Fibroblast of the conjunctiva (primary cell): ENCODE measurements around the gene NBEAL1.
"Not testable (repeated sequence)": the region's sequence is repeated elsewhere in the genome, so short reads cannot be mapped to it uniquely, and the experiment has no call there.

Experiments used
- DNase-seq: peaks from one replicate; pipeline ENCODE4 v3.0.0-alpha.2; 2010; ENCODE audit warnings: low read depth

The NBEAL1 gene

GRCh38 chr2:203014456-203015199 lies at the start of gene NBEAL1:
TSS of gene NBEAL1 (plus strand) at chr2:203014875. CDS start at chr2:203016385, 1,510 bp downstream.
- DNase-seq: peak; percentile 99

GRCh38 chr2:202965810-202966460 lies 48.7 kb upstream of the NBEAL1 start:
- DNase-seq: peak; percentile 24

- DNase-seq: not testable (repeated sequence)
Observed at GRCh38 chr2:202969404-202969803, 45.3 kb upstream of the NBEAL1 start.

- no peak for DNase-seq
Observed at GRCh38 chr2:202976809-202977208, 37.9 kb upstream of the NBEAL1 start.

GRCh38 chr2:202982779-202983491 lies 31.7 kb upstream of the NBEAL1 start:
- no peak for DNase-seq

GRCh38 chr2:202989749-202990148 lies 24.9 kb upstream of the NBEAL1 start:
- no peak for DNase-seq

GRCh38 chr2:202990501-202990900 lies 24.2 kb upstream of the NBEAL1 start:
- no peak for DNase-seq

GRCh38 chr2:202997113-202997512 lies 17.6 kb upstream of the NBEAL1 start:
- DNase-seq: not testable (repeated sequence)

GRCh38 chr2:203002054-203002821 lies 12.4 kb upstream of the NBEAL1 start:
- DNase-seq: no peak

- no peak for DNase-seq
Observed at GRCh38 chr2:203003716-203004115, 11.0 kb upstream of the NBEAL1 start.

- no peak for DNase-seq
Observed at GRCh38 chr2:203016716-203017115, 2.0 kb downstream of the NBEAL1 start.

GRCh38 chr2:203018181-203018580 lies 3.5 kb downstream of the NBEAL1 start:
- DNase-seq: peak; percentile 8

- no peak for DNase-seq
Observed at GRCh38 chr2:203019142-203019541, 4.5 kb downstream of the NBEAL1 start.

- no peak for DNase-seq
Observed at GRCh38 chr2:203021991-203022390, 7.3 kb downstream of the NBEAL1 start.

- no peak for DNase-seq
Observed at GRCh38 chr2:203022751-203023150, 8.1 kb downstream of the NBEAL1 start.

- DNase-seq: no peak
Observed at GRCh38 chr2:203025592-203025991, 10.9 kb downstream of the NBEAL1 start.

- DNase-seq: no peak
Observed at GRCh38 chr2:203030545-203030944, 15.9 kb downstream of the NBEAL1 start.

GRCh38 chr2:203030991-203031390 lies 16.3 kb downstream of the NBEAL1 start:
- no peak for DNase-seq

GRCh38 chr2:203033395-203033794 lies 18.7 kb downstream of the NBEAL1 start:
- DNase-seq: no peak

GRCh38 chr2:203035879-203036470 lies 21.3 kb downstream of the NBEAL1 start:
- no peak for DNase-seq

GRCh38 chr2:203037026-203037425 lies 22.4 kb downstream of the NBEAL1 start:
- DNase-seq: no peak

- DNase-seq: no peak
Observed at GRCh38 chr2:203038586-203038985, 23.9 kb downstream of the NBEAL1 start.
